PC-9 (cell line): ENCODE data around the gene SGIP1.

Source experiments
- EZH2 ChIP-seq: fragments of 200-600 bp; sonication (generic); IDR thresholded peaks from 2 replicates; pipeline ENCODE4 v1.8.0; 2017; ENCODE audit warnings: antibody characterized with exemption, low read depth
- TF ChIP-seq, protein P1 (sequence below): fragments of 200-600 bp; sonication (generic); conservative IDR thresholded peaks from 2 replicates; pipeline ENCODE4 v1.6.1; 2017; ENCODE audit warnings: mixed run types, antibody characterized with exemption, mild to moderate bottlenecking, moderate library complexity

DNA sequence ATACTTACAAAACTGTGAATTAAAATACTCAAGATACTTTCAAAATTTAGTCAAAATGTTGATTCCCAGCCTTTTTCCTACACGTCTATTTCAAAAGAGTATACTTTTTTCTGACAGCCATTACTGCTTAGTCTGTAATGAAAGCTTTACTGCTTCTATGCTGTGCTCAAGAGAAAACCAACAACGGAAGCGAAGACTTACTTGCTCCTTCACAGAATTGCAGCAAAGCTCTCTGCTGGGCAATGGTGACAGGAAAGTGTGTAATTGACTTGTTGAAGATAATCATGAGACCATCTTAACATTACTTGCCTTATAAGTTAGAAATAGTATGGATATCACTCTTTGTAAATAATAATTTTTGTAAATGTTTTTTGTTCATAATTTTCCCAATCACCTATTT, 216.6 kb downstream of the SGIP1 start:
- TF ChIP-seq, protein P1, sequence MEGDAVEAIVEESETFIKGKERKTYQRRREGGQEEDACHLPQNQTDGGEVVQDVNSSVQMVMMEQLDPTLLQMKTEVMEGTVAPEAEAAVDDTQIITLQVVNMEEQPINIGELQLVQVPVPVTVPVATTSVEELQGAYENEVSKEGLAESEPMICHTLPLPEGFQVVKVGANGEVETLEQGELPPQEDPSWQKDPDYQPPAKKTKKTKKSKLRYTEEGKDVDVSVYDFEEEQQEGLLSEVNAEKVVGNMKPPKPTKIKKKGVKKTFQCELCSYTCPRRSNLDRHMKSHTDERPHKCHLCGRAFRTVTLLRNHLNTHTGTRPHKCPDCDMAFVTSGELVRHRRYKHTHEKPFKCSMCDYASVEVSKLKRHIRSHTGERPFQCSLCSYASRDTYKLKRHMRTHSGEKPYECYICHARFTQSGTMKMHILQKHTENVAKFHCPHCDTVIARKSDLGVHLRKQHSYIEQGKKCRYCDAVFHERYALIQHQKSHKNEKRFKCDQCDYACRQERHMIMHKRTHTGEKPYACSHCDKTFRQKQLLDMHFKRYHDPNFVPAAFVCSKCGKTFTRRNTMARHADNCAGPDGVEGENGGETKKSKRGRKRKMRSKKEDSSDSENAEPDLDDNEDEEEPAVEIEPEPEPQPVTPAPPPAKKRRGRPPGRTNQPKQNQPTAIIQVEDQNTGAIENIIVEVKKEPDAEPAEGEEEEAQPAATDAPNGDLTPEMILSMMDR = no peak
- no peak for TF ChIP-seq EZH2
